Measurements from ENCODE around the gene SMYD3.

- TF ChIP-seq CTCF (IDR thresholded peaks at IDR 0.05) (no peak), POLR2A (IDR thresholded peaks at IDR 0.05; ENCODE audit: low read depth) (no peak), EP300 (IDR thresholded peaks at IDR 0.05) (no peak)
These were observed 527.5 kb downstream of the SMYD3 start for GRCh38 chr1:245979589-245979988.
